SK-MEL-5 (cell line): ENCODE results near the gene TIMM23. TPM values are rescaled to one million over a fixed set of nuclear protein-coding genes. Genes with fewer than 3 reads are reported as not detected.
"Not testable (repeated sequence)": the region's sequence is repeated elsewhere in the genome, so short reads cannot be mapped to it uniquely, and the experiment has no call there.

Experiments
- DNase-seq: peaks from one replicate; pipeline ENCODE4 v3.0.0-alpha.2; 2016; ENCODE audit warnings: low read depth, low spot score
- in situ Hi-C: cut with HindIII; loops from 2 replicates; pipeline ENCODE4 v1.10.0; 2016; ENCODE audit warnings: low sequenced_read_pairs, high pct_unique_total_duplicates, low pct_unique_long_range_greater_than_20kb
- small RNA-seq, 2 experiments: library from RNA; depleted of rRNA; stranded (forward); fragments of <200 nt; gene quantifications; one replicate each; pipeline ENCODE3, GENCODE V24; 2014
- total RNA-seq: library from RNA; depleted of rRNA; stranded (reverse); fragments of >200 nt; shearing (Covaris generic); gene quantifications from 2 replicates; pipeline ENCODE4 v1.2.3, GENCODE V29; 2014; rRNA removed

TIMM23 gene
- total RNA-seq, 1 experiment from 2014 or later = 73.9 TPM

DNA sequence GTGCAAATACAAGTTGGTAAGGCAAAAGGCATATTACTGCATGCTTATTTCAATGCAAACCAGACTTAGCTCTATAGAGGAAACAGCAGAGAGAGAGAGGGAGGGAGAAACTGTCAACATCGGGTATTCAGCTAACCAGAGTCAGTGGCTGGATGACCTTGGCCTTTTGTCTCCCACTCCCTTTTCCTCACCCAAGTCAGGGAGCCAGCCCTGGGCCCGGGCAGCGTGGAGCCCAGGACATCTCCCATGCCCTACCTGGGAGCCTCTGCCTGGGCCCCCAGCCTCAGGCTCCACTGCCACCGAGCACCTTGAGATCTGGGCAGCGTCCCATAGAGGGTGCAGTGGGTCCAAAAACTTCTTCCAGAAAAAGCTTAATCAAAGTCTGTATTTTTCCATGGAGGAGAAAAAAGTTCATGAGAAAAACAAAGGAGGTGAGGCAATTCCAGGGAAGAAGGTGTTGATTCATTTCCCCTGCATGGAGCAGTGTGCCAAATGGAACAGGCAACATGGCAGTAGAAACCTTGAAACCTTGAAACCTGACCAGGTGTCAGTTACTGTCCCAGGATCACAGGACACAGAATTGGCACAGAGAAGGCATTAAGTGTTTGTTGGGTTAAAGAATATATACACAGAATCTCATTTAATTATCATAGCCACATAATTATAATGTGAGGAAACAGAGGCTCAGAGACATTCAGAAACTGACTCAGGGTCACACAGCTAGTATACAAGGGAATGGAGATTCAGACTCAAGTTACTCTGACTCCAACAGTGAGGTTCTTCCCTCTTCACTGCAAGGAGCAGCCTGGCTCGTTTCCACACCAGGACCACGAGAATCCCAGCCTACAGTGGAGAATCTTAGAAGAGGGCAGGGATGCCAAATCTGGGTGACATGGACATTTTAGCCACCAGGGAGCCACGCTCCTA lies 63.9 kb downstream of the TIMM23 start:
- no peak for DNase-seq
- in situ Hi-C loops = no loop called here

DNA sequence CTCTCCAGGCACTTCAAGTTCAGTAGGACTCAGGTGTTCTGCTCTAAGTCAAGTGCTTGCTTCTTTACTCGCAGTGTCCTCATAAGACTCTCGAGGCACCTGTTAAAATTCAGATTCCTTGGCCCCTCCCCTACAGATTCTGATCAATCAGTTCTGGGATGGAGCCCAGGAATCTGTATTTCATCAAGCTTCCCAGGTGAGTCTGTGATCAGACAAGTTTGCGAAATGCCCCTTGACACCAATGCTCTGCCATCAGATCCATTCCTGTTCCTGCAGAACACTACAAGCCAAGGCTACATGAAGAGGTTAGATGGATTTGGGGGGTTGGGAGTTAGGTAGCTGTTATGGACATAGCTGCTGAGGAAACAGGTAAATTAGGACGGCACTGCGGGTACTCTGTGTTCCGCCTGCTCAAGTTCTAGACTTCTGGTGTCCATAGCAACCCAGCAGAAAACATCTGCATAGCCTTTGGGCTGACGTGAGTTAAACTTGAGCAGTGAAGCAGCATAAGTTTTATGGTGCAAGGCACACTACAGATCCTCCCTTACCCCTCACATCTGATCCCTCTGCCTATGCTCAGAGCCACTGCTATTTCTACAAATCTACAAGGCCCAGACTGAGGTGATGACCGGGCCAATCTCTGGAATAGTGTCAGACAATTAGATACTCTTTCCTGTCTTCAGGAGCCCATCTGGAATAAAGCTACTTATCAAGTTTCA lies 65.0 kb downstream of the TIMM23 start:
- in situ Hi-C loops = no loop called here
- no peak for DNase-seq

DNA sequence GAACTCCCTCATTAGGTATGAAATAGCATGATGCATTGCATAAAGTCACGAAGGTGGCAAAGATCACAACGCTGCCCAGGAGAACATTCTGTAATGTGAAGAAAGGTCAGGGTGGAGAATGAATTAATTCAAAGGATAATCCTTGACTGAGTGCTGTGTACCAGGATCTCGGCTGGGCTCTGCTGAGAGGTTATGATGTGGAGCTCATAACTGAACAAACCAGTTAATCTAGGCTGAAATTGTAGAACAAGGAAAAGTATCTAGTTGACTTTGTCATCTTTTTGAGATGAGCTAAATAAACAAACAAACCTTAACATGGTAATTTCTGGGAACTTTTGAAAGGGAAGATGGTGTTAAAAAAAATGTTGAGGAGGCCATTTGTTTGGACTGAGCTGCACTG lies 67.7 kb downstream of the TIMM23 start:
- in situ Hi-C loops = no loop called here
- no peak for DNase-seq

DNA sequence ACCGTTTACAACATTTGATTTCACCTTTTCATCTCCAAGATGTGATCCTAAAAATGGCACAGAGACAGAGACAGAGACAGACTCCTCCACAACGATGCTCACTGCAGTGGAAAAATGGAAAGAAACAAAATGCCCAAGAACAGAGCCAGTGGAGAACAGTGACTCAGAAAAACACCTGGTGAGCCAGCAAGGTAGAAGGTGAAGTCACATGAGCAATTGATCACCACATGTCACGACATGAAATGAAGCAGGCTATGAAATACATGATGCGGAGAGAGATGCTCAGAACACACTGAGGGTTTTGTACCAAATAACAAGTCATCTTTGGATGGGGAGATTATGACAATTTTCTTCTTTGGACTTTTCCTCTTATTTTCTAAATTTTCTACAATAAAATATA lies 70.2 kb downstream of the TIMM23 start:
- in situ Hi-C loops = no loop called here
- DNase-seq = no peak

DNA sequence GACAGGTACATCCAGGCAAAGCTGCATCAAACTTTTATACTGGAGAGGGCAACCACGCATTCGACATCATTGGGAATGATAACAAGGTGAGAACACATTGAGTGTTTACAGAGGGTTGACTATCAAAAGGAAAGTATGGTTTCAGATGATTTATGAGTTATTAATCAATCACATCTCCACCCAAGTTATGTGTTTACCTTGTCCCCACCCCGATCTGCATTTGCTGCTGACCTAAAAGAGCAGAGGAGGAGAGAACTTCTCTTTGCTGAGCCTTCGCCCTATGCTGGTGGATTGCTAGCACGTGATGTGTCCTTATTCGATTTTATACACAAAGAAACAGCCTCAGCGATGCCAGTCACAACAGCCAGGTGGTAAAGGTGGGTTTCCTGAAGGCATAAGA lies 74.0 kb downstream of the TIMM23 start, which contains the start of gene MSMB:
TSS of gene MSMB (minus strand) at position 9 of the 400 bp plus-strand sequence. CDS start 32 bp downstream, outside the sequence.
- DNase-seq = no peak
- in situ Hi-C loops = no loop called here

DNA sequence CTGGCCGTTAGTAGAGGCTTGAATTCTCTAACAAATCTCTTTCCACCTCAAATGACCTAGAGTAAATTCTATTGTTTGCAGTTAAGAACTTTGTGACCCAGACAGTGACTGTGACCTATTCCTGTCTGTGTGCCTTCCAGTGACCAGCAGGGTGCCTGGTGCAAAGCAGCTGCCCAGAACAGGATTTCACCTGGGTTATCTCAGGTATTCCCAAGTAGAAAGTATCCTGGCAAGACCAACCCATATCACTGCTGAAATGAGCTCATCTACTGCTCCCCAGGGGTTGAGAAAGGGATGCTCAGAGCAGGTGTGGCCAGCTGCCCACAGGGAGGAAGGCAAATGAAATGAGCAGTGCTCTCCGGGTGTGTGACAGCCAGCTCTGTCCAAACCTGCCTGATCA lies 75.9 kb downstream of the TIMM23 start:
- in situ Hi-C loops = no loop called here

DNA sequence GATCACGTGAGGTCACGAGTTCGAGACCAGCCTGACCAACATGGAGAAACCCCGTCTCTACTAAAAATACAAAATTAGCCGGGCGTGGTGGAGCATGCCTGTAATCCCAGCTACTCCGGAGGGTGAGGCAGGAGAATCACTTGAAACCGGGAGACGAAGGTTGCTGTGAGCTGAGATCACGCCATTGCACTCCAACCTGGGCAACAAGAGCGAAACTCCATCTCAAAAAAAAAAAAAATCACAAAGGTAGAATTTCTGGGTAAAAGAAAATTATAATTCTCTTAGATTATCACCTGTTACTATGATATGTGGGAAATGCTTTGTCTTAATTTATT lies 77.2 kb downstream of the TIMM23 start:
- in situ Hi-C loops, DNase-seq: not testable (repeated sequence)

More for the DNA sequence above, 75.9 kb downstream of the TIMM23 start:
- no peak for DNase-seq

DNA sequence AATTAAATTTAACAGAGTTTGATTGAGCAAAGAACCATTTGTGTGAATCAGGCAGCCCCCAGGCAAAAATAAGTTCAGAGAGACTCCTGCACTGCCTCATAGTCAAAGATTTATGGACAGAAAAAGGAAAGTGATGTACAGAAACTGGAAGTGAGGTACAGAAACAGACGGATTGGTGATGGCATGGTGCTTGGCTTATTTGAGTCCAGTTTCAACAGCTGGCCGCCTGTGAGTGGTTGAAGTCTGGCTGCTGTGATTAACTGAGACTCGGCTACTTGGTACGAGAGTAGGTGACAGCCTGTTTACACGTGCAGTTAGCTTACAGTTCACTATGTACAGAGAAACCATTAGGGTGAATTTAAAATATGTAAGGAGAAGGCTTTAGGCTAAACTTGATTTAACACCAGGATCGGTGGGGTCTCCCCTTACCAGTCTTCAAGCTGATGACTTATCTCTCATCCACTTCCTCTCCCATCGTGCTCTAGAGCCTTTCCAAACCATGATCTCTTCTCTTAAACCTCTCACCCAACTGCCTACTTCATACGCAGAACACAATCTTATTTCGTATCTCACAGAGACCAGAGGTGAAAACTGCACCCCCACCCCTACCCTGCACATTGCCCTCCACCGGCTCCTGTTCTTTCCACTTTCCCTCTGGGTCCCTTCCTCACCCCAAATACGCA lies 78.8 kb downstream of the TIMM23 start:
- DNase-seq = no peak
- in situ Hi-C loops = no loop called here

DNA sequence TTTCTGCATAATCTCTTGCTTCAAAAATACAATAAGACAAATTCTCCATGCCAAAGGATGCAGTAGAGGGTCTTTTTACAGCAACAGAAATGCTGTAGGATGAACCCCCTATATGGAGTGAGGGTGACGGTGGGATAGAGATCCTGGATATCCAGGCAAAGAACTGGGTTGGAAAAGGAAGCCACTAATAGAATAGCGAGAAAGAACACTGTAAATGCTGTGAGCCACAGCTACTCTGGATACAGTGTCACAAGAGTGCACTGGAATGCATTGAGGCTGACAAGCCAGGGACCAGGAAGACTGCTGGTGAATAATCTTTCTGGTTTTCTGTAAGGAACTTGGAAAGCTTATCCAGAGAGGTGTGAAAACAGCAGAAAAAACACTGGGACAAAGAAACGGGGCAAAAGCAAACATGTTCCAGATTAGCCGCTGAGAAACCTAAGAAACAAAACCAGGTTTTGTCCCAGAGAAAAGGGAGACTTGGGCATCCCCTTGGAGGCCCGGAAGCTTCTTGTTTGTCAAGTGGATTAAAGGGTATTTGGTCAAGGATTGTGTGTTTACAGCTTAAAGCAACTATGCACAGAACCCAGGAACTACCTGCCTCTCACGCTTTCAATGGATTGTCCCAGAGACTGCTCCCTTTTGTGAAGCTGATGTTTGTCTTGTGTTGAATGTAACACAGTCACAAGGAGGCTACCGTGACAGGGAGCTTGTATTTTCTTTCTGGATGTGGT lies 79.9 kb downstream of the TIMM23 start:
- no peak for DNase-seq
- in situ Hi-C loops = no loop called here

DNA sequence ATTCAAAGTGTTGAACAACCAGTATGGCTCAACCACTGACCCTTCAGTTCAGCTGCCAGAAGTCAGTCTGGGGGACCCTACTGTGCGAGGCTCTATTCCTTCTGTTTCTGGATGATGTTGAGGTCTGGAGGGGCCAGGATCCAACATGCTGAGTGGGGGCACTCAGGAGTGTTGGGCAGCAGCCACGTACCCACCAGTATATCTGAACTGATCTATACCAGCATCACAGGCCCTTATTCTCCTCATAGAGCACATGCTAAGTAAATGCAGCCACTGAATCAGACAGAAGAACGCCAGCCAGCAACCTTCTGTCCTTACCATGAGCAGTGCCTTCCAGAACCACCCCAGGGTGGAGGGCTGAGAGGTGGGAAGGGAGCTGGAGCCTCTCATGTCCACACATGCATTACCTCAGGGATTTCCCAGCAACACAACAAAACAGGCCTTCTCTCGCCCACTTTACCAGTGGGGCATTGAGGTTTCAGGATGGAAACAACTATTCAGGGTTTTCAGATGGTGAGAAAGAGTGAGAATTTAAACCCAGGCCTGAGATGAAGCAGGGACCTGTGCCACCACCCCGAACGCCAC lies 80.6 kb downstream of the TIMM23 start:
- in situ Hi-C loops = no loop called here
- DNase-seq = no peak

Small RNA genes lying within 50 kb of the gene (small RNA-seq; reads per million reads assigned to genes)
- 0 reads per million in 2 experiments for gene SNORA74C-1

Other genes starting within 250 kb of the TIMM23 start
- gene WASHC2C, start 245.2 kb upstream of the TIMM23 start, total RNA-seq = 16.8 and 18.7 TPM in 2 replicates
- 2.2 and 2.8 TPM in 2 replicates for gene AGAP4, start 125.0 kb upstream of the TIMM23 start, total RNA-seq
- 136 and 146 TPM in 2 replicates for gene NCOA4, start 58.1 kb downstream of the TIMM23 start, total RNA-seq
- not detected in 2 replicates for gene MSMB, start 73.8 kb downstream of the TIMM23 start, total RNA-seq